ENCODE measurements around the gene TAF4.

TAF4 gene

GRCh38 chr20:61925555-61926252 lies 140.0 kb downstream of the TAF4 start:
- POLR2A ChIA-PET = no interaction called here
- TF ChIP-seq, protein P1, sequence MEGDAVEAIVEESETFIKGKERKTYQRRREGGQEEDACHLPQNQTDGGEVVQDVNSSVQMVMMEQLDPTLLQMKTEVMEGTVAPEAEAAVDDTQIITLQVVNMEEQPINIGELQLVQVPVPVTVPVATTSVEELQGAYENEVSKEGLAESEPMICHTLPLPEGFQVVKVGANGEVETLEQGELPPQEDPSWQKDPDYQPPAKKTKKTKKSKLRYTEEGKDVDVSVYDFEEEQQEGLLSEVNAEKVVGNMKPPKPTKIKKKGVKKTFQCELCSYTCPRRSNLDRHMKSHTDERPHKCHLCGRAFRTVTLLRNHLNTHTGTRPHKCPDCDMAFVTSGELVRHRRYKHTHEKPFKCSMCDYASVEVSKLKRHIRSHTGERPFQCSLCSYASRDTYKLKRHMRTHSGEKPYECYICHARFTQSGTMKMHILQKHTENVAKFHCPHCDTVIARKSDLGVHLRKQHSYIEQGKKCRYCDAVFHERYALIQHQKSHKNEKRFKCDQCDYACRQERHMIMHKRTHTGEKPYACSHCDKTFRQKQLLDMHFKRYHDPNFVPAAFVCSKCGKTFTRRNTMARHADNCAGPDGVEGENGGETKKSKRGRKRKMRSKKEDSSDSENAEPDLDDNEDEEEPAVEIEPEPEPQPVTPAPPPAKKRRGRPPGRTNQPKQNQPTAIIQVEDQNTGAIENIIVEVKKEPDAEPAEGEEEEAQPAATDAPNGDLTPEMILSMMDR (IDR thresholded peaks at IDR 0.05; ENCODE audit: control extremely low read depth, extremely low read depth, low read depth, missing control alignments) = no peak
- DNase-seq (ENCODE audit: extremely low spot score) = no peak
- CTCF ChIA-PET = no interaction called here

GRCh38 chr20:61924858-61925554 lies 140.7 kb downstream of the TAF4 start:
- ChIA-PET CTCF (no interaction called here), POLR2A (no interaction called here)
- TF ChIP-seq, protein P1 (IDR thresholded peaks at IDR 0.05; ENCODE audit: control extremely low read depth, extremely low read depth, low read depth, missing control alignments) = no peak
- no peak for DNase-seq (ENCODE audit: extremely low spot score)
